ENCODE data around the gene PSAPL1. TPM values are rescaled to one million over a fixed set of nuclear protein-coding genes. Genes with fewer than 3 reads are reported as not detected.

The PSAPL1 gene
- total RNA-seq, 1 donor from 2014 or later: 1.3 TPM

DNA sequence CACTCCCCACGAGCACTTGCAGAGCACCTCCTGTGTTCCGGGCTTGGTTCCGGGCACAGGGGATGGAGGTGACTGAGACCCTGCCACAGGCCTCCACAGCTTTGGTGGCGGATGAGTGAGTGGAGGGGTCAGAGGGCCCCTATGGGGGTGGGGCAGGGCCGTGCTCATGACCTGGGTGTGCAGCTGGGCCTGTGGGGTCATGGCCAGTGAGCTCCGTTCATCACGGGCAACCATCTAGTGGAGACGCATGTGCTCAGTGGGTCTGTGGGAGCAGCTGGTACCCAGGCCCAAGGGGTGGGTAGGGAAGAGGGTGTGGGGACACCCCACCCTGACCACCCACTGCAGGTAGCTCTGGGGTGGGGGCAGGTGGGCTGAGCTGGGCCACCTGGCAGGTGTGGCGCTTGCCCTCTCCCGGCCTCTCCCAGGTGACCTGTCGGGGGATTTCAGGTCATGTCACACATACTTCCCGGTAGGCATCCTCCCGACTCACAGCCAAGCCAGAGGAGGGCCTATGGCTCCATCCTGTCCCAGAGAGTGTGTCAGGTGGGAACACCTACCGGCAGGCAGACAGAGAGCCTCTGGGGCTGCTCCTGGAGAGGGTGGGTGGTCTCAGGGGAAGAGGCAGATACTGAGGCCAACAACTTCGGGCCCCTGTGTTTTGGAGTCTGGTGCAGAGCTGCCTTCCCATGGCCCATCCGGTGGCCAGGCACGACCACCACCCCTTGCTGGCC, 3.6 kb downstream of the PSAPL1 start:
- Mint-ChIP-seq H3K27ac (peak overlapping the region; percentile 86), H3K4me3 (no peak overlapping the region), H3K27me3 (no peaks in the 10 kb centered on the region), H3K4me1 (ENCODE audit: unreplicated experiment) (peaks cover 30% of the 10 kb centered on the region), H3K9me3 (no peaks in the 10 kb centered on the region), H3K36me3 (no peaks in the 10 kb centered on the region)
- DNase-seq (ENCODE audit: extremely low spot score, unreplicated experiment): no peak
- TF ChIP-seq, protein P1, sequence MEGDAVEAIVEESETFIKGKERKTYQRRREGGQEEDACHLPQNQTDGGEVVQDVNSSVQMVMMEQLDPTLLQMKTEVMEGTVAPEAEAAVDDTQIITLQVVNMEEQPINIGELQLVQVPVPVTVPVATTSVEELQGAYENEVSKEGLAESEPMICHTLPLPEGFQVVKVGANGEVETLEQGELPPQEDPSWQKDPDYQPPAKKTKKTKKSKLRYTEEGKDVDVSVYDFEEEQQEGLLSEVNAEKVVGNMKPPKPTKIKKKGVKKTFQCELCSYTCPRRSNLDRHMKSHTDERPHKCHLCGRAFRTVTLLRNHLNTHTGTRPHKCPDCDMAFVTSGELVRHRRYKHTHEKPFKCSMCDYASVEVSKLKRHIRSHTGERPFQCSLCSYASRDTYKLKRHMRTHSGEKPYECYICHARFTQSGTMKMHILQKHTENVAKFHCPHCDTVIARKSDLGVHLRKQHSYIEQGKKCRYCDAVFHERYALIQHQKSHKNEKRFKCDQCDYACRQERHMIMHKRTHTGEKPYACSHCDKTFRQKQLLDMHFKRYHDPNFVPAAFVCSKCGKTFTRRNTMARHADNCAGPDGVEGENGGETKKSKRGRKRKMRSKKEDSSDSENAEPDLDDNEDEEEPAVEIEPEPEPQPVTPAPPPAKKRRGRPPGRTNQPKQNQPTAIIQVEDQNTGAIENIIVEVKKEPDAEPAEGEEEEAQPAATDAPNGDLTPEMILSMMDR (conservative IDR thresholded peaks at IDR 0.05): no peak

DNA sequence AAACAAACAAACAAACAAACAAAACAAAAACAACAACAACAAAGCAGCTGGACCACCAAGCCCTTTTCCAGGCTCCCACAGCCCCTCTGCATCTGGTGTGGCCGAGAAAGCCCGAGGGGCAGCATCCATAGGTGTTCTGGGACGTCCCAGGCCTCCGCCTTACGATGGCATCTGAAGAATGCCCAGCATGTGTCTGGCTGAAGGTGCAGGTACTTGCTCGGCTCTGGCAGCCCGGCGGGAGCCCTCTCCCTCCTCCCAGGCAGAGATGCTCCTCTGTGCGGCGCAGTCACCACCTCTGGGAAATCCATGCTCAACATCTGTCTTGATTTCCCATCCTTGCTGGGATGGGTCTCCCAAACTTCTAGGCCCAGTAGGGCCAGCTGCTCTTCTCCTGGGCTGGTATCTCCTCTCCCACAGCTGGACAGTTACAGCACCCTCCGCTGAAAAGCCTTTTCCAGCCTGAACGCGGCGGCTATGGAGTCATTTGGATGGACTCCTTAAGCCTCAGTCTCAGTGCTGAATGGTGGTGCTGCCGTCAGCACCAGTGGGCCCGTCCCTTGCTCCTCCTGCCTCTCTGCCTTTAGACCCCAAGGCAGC, 4.3 kb downstream of the PSAPL1 start:
- TF ChIP-seq, protein P1 (conservative IDR thresholded peaks at IDR 0.05): no peak
- peaks cover 26% of the 10 kb centered on the region for H3K4me1 Mint-ChIP-seq (ENCODE audit: unreplicated experiment)
- no peaks in the 10 kb centered on the region for H3K9me3 Mint-ChIP-seq
- no peaks in the 10 kb centered on the region for H3K36me3 Mint-ChIP-seq
- H3K27me3 Mint-ChIP-seq: no peaks in the 10 kb centered on the region
- peak overlapping the region; percentile 86 for H3K27ac Mint-ChIP-seq
- H3K4me3 Mint-ChIP-seq: no peak overlapping the region
- DNase-seq (ENCODE audit: extremely low spot score, unreplicated experiment): peak; percentile 68

DNA sequence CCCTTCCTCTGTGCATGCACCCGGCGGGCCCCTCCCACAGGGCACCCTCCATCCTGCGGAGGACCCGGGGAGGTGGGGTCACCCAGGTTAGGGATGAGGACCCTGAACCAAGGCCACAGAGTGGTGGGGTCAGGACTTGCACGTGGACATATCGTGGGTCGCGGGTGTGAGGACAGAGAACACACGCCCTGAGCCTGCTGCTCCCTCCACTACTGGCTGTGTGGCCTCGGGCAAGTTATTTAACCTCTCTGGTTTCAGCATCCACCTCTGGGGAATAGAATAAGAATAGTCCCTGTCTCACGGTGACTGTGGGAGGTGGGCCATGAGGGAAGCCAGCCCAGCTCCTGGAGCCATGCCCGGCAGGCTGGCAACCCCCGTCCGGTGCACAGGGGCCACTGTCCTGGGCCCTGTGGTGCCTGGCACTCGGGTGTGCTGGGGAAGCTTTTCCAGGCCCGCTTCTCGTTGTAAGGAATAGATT, 5.1 kb downstream of the PSAPL1 start:
- Mint-ChIP-seq H3K4me3 (no peak overlapping the region), H3K36me3 (no peaks in the 10 kb centered on the region), H3K27ac (peak overlapping the region; percentile 86), H3K9me3 (no peaks in the 10 kb centered on the region), H3K27me3 (no peaks in the 10 kb centered on the region), H3K4me1 (ENCODE audit: unreplicated experiment) (peaks cover 20% of the 10 kb centered on the region)
- DNase-seq (ENCODE audit: extremely low spot score, unreplicated experiment): peak; percentile 57
- TF ChIP-seq, protein P1 (conservative IDR thresholded peaks at IDR 0.05): no peak

DNA sequence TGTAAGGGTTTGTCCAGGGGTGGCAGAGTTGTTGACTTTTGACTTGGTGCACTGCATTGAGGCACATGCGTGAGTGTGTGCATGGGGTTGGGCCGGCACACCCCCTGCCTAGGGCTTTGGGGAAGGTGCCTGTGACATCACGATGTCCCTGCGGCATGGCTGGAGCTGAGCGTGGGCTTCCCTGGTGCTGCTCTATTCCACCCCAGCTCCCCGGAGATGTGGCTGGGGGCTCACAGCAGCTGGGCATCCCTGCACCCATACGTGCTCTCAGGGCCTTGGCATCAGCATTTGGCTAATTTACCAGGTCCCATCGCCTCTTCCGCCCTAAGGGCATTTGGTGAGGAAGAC, 5.7 kb downstream of the PSAPL1 start:
- Mint-ChIP-seq H3K36me3 (no peaks in the 10 kb centered on the region), H3K9me3 (no peaks in the 10 kb centered on the region), H3K4me3 (no peak overlapping the region), H3K4me1 (ENCODE audit: unreplicated experiment) (peaks cover 20% of the 10 kb centered on the region), H3K27ac (peak overlapping the region; percentile 78), H3K27me3 (no peaks in the 10 kb centered on the region)
- TF ChIP-seq, protein P1 (conservative IDR thresholded peaks at IDR 0.05): no peak
- peak; percentile 53 for DNase-seq (ENCODE audit: extremely low spot score, unreplicated experiment)

DNA sequence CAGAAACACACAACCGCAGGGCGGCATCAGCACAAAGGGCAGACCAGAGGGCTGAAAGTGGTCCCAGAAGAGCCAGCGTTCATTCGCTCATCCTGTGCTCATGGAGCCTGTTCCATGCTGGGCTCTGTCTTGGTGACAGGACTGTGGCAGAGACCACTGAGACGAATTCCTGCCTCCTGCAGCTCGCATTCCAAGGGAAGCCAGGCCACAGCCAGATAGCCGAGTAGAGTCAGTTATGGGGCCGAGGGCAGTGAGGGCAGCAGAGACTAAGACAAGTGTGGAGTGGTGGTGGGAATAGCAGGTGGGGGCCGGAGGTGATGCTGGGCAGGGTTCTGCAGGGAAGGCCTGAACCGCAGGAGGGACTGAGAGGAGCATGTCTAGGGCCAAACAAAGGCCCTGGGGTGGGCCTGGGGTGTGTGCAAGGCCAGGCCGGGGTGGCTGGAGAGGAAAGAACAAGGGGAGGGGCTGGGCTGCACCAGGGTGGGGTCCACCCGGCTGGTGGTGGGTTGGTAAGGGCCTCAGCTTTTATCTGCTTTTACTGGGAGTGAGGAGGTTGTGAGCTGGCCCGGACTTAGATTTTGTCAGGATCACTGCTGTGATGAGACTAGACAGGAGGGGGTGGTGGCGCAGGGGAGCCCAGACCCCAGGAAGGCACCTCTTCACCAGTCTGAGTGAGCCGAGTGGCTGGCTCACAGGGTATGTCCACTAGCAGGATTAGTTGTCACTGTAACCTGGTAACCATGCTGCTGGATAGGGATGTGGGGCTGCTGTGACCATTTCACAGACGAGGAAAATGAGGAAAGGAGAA, 6.3 kb downstream of the PSAPL1 start:
- H3K27ac Mint-ChIP-seq: peak overlapping the region; percentile 78
- no peaks in the 10 kb centered on the region for H3K27me3 Mint-ChIP-seq
- no peak overlapping the region for H3K4me3 Mint-ChIP-seq
- H3K9me3 Mint-ChIP-seq: no peaks in the 10 kb centered on the region
- no peaks in the 10 kb centered on the region for H3K36me3 Mint-ChIP-seq
- TF ChIP-seq, protein P1 (conservative IDR thresholded peaks at IDR 0.05): no peak
- peaks cover 20% of the 10 kb centered on the region for H3K4me1 Mint-ChIP-seq (ENCODE audit: unreplicated experiment)
- DNase-seq (ENCODE audit: extremely low spot score, unreplicated experiment): peak; percentile 60

All from type B pancreatic cell (in vitro differentiated cells).